Effector CD8-positive, alpha-beta T cell (primary cell): Measurements from ENCODE around the gene MAN1A2.
"Not testable (repeated sequence)": the region's sequence is repeated elsewhere in the genome, so short reads cannot be mapped to it uniquely, and the experiment has no call there.

ENCODE experiments used
- DNase-seq: peaks from one replicate; lab custom pipeline; 2025; lab: John Stamatoyannopoulos, UW

Gene MAN1A2

DNA sequence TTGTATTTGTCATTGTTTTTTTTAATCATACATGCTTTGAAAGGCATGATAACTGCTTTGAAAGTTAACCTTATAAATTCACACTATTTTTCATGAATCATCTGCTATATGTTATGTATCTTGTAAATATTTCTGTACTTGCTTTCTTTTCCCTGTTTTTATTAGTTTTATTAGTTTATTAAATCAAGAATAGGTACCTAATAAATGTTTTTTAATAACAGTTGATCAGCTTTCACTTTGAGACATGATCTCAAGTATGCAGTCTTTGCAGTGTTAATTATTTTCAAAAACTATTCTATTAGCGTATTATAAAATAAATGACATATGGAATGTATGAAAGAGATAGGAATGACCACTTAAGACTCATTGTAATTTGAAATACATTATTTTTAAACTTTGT, 127.8 kb downstream of the MAN1A2 start:
- DNase-seq: no peak

DNA sequence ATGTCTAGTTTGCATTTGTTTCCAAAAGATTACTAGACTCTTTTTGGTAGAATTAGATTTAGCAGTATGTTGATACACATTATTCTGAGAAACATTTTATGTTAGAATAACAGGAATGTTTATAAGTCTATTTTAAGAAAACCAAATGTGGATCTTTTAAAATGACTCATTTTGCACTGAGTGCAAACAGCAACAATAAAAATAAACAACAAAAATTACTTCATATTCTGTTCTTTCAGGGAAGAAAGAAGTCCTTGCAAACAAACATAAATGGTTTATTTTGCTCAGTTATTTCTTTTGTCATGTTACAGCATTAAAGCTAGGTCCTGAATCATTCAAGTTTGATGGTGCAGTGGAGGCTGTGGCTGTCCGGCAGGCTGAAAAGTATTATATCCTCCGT, 131.8 kb downstream of the MAN1A2 start:
- DNase-seq: no peak

DNA sequence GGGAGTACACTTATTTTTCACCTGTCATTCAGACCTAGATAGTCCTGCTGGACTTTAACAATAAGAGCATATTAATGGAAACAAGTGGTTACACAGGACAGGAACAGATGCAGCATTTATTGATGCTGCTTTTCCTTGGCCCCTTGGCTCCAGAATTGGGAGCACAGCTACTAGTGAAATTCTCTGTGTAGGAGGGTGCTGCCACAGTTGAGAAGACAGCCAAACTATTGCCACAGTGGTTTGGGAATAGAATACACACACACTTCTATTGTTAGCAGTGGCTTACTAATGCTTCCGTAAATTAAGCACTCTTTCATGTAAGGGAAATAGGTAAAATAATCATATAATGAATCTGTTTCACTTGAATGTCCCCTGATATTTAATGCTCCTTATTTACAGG, 133.3 kb downstream of the MAN1A2 start:
- DNase-seq: no peak

DNA sequence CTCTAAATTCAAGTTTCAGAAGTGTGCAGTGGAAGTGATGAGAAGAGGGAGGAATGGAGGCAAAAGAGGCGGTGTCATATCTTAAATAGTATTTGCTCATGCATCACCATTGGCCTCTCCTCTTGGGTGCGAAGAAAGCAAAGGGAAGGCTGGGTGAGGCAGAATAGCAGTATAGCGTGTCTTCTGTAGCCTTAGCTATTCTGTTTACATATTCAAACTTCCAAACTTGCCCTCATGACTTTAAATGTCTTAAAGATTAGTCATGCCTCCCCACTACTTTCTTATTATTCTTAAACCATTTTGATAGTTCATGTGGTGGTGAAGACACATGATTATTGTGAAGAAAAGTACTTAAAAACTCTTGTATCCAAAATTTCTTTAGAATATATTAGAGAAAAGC, 134.0 kb downstream of the MAN1A2 start:
- DNase-seq: no peak

DNA sequence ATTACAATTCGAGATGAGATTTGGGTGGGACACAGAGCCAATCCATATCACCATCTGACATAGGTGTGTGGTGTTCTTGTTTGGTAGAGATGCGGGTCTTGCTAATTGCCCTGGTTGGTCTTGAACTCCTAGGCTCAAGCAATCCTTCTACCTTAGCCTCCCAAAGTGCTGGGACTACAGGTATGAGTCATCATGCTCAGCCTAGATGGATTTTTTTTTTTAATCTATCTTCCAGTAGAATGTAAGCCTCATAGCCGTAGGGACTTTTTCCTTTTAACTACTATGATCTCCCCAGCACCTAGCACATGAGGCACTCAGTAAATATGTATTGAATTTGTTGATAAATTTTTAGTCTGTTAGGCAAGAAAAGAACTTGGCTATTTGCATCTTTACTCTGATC, 144.0 kb downstream of the MAN1A2 start:
- no peak for DNase-seq

DNA sequence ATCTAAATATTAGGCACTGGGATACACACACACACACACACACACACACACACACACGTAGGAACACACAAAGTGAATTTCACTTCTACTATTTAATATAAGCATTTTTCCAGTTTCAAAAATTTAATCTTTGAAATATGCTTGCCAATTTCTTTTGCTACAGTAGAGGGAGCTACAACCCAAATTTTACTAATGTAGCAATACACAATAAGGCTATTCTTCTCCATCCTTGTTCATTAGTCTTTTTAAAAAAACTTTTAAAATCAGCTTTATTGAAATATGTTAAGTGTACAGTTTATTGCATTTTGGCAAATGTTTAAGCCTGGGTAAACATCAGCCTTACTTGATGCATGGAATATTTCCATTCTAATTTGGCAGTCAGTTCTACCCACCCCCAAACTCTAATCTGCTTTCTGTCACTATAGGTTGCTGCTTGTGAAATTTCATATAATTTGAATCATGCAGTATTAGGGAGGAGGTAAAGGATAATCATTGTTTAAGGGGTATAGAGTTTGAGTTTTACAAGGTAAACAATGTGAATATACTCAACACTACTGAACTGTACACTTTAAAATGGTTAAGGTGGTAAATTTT, 145.6 kb downstream of the MAN1A2 start:
- no peak for DNase-seq

DNA sequence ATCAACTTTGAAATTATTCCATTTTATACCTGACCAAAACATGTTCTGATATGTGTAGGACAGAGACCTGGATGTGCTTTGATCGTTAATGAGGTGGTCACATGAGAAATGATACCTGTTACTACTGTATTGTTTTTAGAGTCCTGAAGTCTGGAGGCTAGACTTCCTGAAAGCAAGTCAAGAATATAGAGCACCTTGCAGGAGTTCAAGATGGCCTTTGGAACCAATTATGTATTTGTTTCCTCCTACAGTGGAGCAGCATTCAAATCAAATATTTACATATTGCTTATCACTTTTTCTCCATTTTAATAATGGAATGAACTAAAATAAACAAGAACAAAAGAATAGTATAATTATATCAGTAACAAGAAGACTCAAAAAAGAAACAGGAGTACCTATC, 155.9 kb downstream of the MAN1A2 start:
- no peak for DNase-seq

DNA sequence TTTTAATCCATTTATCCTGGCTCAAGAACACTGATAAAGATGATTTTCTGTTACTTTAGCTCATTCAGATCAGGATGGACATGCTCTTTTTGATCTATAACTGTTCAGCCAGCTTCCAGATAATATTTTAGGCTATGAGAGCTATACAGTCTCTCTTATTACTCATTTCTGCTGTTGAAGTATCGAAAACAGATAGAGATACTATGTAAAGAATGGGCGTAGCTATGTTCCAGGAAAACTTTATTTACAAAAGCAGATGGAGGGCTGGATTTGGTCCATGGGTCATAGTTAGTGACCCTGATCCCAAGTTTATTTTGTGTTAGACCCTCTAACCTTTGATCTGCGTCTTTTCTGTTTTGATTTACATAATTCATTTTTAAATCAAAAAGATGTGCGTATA, 159.8 kb downstream of the MAN1A2 start:
- DNase-seq: no peak

DNA sequence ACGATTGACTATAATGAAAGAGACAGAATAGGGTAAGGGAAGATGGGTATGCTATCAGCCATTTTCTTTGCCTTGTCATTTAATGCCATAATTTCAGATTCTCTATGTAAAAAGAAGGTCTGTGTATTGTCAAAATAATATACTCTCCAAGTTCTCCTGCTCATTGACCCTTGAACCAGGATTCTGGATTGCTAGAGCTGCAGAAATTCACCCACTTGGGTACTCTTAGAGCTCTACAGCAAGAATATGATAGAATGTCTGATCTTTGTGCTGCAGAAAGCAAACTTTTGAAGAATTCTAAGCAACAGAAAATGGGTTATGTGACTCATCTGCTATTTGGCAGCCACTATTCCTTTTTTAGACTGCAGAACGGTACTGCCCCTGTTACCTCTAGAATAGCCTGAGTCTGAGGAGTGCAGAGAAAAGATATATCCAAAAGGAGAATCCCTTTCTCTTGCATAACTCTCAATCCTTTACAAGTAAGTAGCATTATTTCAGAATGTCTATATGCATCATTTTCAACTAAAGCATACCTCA, 160.4 kb downstream of the MAN1A2 start:
- no peak for DNase-seq

DNA sequence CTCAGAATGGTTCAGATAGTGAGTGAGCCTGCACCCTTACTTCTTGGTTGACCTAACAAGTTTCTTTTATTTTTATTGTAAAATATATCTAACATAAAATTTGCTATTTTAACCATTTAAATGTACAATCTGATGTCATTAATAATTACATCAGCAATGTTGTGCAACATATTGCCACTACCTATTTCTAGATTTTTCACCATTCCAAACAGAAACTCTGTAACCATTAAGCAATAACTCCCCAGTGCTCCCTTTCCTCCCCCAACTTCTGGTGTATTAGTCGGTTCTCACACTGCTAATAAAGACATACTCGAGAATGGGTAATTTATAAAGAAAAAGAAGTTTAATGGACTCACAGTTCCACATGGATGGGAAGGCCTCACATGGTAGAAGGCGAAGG, 162.4 kb downstream of the MAN1A2 start:
- DNase-seq: no peak

DNA sequence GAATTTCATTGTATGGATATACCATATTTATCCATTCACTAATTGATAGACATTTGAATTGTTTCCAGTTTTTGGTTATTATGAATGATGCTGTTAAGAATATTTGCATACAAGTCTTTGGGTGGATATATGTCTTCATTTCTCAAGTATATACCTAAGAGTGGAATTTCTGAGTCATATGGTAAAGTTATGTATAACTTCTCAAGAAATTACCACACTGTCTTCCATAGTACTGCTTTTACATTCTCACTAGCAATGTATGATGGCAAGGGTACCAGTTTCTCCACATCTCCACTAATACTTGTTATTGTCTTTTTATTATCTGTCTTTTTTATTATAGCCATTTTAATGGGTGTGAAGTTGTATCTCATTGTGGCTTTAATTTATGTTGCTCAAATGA, 164.0 kb downstream of the MAN1A2 start:
- no peak for DNase-seq

DNA sequence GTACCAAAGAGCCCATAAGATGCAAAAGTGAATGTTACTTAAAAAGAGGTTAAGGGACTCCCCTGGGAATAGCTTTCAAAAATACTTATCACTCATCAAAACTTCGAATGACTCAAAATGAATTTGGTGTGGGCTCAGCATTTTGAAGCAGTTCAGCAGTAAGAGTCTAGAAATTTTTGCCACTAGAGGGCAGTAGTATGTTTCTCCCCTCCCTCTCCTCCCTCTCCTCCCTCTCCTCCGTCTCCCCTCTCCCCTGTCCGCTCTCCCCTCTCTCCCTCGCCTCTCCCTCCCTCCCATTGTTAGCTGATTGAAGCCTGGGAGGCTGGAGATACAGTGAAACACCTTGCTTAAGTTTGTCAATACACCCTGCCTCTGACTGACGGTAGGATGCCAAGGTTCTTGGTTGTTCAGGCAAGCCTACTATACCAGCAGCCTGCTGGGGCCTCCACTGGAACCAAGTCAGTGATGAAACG, 167.8 kb downstream of the MAN1A2 start:
- no peak for DNase-seq

DNA sequence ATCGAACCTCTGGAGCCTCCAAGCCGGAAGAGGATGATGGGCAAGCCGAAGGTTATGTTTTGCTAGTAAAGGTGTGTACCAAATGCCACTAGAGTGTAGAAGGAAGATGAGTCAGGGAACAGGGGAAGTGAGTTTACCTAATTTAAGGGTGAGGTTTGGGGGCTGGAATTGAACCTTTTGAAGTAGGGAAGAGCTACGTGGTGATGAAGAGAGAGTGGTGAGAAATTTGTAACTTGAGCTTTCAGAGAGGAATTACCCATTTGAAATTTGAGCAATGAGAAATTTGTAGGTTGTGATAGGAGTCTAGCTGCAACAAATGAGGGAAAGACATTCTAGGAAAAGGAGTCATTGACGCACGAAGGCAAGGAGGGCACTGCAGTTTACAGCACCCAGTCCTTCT, 168.6 kb downstream of the MAN1A2 start:
- no peak for DNase-seq

DNA sequence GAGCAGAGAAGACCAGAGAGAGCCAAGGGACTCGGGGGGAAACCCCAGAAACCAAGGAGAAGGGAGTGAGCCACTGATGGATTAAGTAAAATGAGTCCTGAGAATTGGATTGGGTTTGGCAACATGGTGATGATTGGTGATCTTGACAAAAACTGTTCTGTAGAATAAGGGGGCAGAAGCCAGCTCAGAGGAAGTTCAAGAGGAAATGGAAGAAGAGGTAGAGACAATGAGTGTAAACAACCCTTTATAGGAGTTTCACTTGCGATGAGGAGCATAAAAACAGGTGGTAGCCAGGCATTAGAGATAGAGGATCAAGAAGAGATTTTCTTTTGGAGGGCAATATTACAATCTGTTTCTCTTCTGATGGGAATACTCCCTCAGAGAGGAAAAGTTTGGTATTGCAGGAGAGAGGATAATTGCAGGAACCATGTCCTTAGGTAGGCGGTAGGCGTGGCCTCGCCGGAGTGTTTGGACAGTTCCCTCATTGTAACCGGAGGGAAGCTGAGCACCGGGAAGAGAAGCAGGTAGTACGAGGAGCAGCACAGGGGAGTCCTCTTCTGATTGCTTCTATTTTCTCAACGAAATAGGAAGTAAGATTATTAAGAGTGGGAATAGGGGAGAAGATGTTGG, 170.2 kb downstream of the MAN1A2 start:
- no peak for DNase-seq

DNA sequence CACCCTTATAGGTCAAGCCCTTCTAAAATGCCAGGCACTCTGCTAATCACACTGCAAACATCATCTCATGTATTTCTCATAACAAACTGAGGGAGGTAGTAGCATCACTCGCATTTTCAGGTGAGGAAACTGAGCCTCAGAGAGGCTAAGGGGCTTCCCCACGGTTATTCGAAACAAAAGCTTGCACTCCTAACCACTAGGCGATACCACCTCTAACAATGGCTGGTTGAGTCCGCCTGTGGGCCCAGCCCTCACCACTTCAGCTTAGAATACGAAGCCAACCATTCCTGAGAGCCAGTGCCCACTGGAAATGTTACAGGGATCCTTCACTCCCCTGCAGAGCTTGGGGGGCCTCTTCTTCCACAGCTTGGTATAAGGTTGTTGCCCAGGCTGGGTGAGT, 173.3 kb downstream of the MAN1A2 start:
- no peak for DNase-seq

DNA sequence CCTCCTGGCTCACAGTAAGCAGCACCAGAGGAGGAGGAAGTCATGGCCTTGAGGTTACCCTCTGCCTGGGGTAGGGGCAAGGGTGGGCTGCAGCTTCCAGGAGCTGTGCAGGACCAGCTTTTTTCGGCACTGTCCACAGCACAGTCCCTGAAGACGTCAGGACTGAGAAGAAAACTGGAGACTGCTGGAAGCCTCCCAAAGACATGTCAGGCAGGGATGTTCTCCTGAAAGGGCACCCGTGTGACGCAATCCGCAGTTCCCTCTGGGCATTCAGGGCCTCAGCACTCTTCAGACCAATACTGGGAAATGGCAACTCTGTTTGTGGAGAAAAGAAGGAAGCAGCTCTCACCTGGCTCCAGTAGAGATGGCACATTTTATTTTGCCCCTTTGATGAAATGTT, 173.8 kb downstream of the MAN1A2 start:
- no peak for DNase-seq

DNA sequence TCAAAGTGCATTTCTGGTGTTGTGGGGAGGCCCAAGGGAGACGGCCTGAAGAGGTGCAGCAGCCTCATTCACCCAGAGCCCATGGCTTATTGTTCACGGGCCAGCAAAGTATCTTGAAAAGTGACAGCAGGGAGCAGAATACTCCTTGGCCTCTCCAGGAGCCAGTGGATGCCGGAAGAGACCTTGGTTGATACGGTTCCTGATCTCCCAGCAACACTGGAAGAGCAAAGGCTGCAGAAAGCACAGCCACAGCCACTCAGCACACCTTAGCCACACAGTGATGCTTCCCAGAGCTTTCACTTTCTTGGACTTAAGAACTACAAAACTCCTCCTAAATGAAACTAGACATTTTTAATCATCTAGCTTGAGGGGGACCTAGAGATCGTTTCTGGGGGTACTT, 174.3 kb downstream of the MAN1A2 start:
- DNase-seq: no peak

DNA sequence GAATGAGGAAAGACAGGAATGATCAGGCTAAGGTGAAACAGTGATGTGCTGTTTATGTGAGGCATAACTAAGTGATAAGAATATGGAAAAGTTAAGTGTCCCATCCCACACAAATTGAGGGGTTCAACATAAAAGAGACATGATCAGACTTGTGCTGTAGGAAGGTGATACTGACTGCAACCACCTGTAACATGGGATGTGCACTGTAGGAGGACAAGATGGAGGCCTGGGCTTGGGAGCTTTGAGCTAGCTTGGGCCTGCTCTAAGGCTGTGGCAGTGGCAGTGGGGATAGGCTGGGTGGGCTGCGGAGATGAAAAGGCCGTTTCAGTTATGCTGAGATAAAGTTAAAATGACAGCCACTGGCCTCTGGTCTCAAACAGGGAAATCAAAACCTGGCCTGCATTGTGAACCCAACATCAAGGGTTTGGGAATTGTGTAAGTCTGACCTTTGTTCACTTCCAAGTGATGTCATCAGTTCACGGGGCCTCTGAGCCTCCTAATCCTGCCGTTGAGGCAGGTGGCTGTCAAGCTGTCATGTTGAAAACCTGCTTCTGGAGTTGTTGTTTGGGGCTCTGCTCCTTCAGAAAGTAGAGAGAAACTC, 177.4 kb downstream of the MAN1A2 start:
- DNase-seq: no peak

DNA sequence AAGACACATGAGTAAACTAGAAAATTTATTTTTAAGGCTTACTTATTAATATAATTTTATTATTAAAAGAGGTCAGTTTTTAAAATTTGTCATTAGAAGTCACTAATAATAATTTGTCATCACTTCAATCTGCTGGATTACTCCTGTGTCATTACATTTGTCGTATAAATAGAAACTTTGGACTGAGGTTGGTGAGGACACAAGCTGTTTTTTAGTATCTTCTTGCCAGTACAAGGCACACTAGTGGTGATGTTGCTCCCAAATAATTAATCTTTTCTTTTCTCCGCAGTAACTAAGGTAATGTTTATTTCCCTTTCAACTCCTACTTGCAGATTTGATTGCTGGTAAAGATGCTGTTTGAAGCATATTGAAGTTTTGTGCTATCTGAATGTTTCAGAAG, 179.2 kb downstream of the MAN1A2 start:
- DNase-seq: no peak

DNA sequence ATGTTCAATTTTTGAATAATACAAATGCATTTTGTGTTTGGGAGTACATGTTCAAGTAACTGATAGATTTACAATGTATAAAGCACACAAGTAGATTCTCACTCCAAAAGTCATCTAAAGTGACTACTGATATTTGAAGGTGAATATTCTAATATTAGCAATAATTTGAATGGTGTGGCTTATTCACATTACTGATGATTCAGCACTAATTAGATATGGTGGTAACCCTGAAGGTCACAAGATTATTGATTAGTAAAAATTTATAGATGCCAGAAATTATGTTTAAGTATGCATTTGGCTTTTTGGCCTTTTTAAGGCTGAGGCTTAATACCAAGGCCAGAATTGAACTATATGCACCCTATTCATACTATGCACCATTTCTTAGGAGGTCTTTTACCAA, 186.2 kb downstream of the MAN1A2 start:
- DNase-seq: no peak

DNA sequence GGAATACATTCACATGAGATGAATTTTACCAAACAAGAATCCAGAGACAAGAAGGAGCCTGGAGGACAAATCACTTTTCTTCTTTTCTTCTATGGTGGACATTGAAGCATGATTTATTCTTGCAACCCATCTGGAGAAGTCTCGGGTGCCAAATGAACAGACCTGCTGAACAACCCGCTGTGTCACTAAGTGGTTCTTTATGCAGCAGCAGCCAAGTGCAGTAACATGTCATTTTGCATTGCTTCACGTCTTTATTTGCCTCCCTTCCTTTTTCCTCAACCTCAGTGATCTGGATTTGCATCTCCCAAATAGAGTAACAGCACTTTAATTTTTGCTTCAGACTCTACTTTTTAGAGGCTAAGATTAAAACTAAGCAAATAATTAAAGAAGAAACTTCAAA, 188.6 kb downstream of the MAN1A2 start:
- no peak for DNase-seq

DNA sequence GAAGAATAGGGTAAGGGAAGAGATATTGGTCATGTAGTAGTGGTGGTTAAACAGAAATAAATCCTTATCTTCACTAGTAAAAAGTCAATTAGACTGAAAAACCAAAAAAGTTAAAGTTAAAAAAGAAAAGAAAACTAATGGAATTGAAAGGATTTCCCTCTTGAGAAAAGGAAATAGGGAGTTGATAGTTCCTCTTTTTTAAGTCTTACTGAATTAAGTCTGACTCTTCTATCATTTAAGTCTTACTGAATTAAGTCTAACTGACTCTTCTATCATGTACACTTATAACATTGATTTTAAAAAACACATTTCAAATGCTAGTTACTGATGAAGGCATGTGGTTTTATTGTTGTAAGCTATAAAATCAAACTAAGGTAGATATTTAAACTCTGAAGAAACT, 189.1 kb downstream of the MAN1A2 start:
- DNase-seq: no peak

DNA sequence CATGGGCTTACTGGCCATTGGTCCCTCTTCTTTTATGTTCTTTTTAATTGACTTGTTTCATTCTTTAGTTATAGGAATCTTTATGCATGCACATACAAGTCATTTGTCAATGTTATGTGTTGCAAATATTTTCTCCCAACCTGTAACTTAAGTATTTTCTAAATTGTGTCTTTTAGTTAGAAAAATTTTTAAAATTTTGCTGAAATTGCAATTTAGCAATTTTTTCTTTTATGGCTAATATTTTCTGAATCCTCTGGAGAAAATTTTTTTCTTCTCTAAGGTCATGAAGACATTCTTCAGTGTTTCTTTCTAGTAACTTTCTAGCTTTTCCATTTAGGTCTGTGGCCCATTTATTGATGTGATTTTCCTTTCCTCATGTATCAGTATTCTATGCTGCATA, 189.7 kb downstream of the MAN1A2 start:
- DNase-seq: no peak

DNA sequence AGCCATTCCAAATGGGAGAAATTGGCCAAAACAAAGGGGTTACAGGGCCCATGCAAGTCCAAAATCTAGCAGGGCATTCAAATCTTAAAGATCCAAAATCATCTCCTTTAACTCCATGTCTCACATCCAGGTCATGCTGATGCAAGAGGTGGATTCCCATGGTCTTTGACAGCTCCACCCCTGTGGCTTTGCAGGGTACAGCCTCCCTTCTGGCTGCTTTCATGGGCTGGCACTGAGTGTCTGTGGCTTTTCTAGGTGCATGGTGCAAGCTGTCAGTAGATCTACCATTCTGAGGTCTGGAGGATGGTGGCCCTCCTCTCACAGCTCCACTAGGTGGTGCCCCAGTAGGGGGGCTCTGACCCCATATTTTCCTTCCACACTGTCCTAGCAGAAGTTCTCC, 191.2 kb downstream of the MAN1A2 start:
- not testable (repeated sequence) for DNase-seq
